Endothelial cell (in vitro differentiated cells): Measurements from ENCODE around the gene DCAKD. TPM values are rescaled to one million over a fixed set of nuclear protein-coding genes. Genes with fewer than 3 reads are reported as not detected.

ENCODE experiments used
- DNase-seq: peaks from one replicate; pipeline ENCODE4 v3.0.0; 2021; ENCODE audit warnings: low spot score
- H3K27ac Mint-ChIP-seq: one replicate; pipeline ENCODE4 v1.8.0; 2021; ENCODE audit warnings: mixed read lengths, inconsistent platforms; ENCODE audit not compliant: unreplicated experiment
- H3K27me3 Mint-ChIP-seq: one replicate; pipeline ENCODE4 v1.8.0; 2021; ENCODE audit warnings: mild to moderate bottlenecking, moderate library complexity, mixed read lengths, inconsistent platforms; ENCODE audit not compliant: unreplicated experiment
- H3K36me3 Mint-ChIP-seq: one replicate; pipeline ENCODE4 v1.8.0; 2021; ENCODE audit warnings: mild to moderate bottlenecking, low read depth, mixed read lengths, inconsistent platforms; ENCODE audit not compliant: unreplicated experiment
- H3K4me1 Mint-ChIP-seq: one replicate; pipeline ENCODE4 v1.8.0; 2021; ENCODE audit warnings: mild to moderate bottlenecking, mixed read lengths, inconsistent platforms; ENCODE audit not compliant: unreplicated experiment
- H3K4me3 Mint-ChIP-seq: one replicate; pipeline ENCODE4 v1.8.0; 2021; ENCODE audit warnings: mild to moderate bottlenecking, mixed read lengths, inconsistent platforms; ENCODE audit not compliant: unreplicated experiment
- H3K9me3 Mint-ChIP-seq: one replicate; pipeline ENCODE4 v1.8.0; 2021; ENCODE audit warnings: mixed read lengths, inconsistent platforms; ENCODE audit not compliant: unreplicated experiment
- CTCF ChIP-seq: fragments of 200-600 bp; sonication (generic); IDR thresholded peaks from one replicate; pipeline ENCODE4 v1.5.0; 2021; ENCODE audit warnings: antibody characterized with exemption; ENCODE audit not compliant: unreplicated experiment
- total RNA-seq: library from RNA; stranded (reverse); fragmentation: NEBNext Ultra II Directional; extraction: Animal tissue kit (Norgen Biotek cat#: 25700); gene quantifications from one replicate; pipeline ENCODE4 v1.2.1, GENCODE V29; 2021; ENCODE audit not compliant: unreplicated experiment

The DCAKD gene
- total RNA-seq, 1 donor from 2014 or later = 29.2 TPM

- no peaks in the 10 kb centered on the region for H3K9me3 Mint-ChIP-seq
- H3K4me1 Mint-ChIP-seq = no peaks in the 10 kb centered on the region
- no peak for TF ChIP-seq CTCF
- H3K36me3 Mint-ChIP-seq = peaks cover 30% of the 10 kb centered on the region
- H3K4me3 Mint-ChIP-seq = no peak overlapping the region
- no peaks in the 10 kb centered on the region for H3K27me3 Mint-ChIP-seq
- no peak overlapping the region for H3K27ac Mint-ChIP-seq
- DNase-seq = no peak
Measured at GRCh38 chr17:45088741-45089140, 37.3 kb upstream of the DCAKD start.

GRCh38 chr17:45087978-45088377, 36.5 kb upstream of the DCAKD start:
- Mint-ChIP-seq H3K27ac (no peak overlapping the region), H3K36me3 (peaks cover 25% of the 10 kb centered on the region)

GRCh38 chr17:45087504-45087975, 36.1 kb upstream of the DCAKD start:
- Mint-ChIP-seq H3K9me3 (no peaks in the 10 kb centered on the region), H3K36me3 (peaks cover 22% of the 10 kb centered on the region), H3K4me3 (no peak overlapping the region), H3K4me1 (no peaks in the 10 kb centered on the region), H3K27ac (no peak overlapping the region), H3K27me3 (no peaks in the 10 kb centered on the region)
- no peak for TF ChIP-seq CTCF
- DNase-seq = no peak

More at GRCh38 chr17:45087978-45088377, 36.5 kb upstream of the DCAKD start:
- H3K27me3 Mint-ChIP-seq = no peaks in the 10 kb centered on the region
- no peaks in the 10 kb centered on the region for H3K4me1 Mint-ChIP-seq
- no peak overlapping the region for H3K4me3 Mint-ChIP-seq
- no peak for DNase-seq
- no peak for TF ChIP-seq CTCF
- no peaks in the 10 kb centered on the region for H3K9me3 Mint-ChIP-seq

- no peaks in the 10 kb centered on the region for H3K9me3 Mint-ChIP-seq
- DNase-seq = no peak
- H3K27ac Mint-ChIP-seq = no peak overlapping the region
- TF ChIP-seq CTCF = no peak
- peaks cover 19% of the 10 kb centered on the region for H3K36me3 Mint-ChIP-seq
- H3K4me3 Mint-ChIP-seq = no peak overlapping the region
- H3K4me1 Mint-ChIP-seq = no peaks in the 10 kb centered on the region
- no peaks in the 10 kb centered on the region for H3K27me3 Mint-ChIP-seq
Measured at GRCh38 chr17:45086865-45087503, 35.6 kb upstream of the DCAKD start.

GRCh38 chr17:45086391-45086790, 35.0 kb upstream of the DCAKD start:
- no peak overlapping the region for H3K27ac Mint-ChIP-seq
- TF ChIP-seq CTCF = no peak
- H3K36me3 Mint-ChIP-seq = peaks cover 19% of the 10 kb centered on the region
- DNase-seq = no peak
- no peak overlapping the region for H3K4me3 Mint-ChIP-seq
- no peaks in the 10 kb centered on the region for H3K27me3 Mint-ChIP-seq
- H3K4me1 Mint-ChIP-seq = no peaks in the 10 kb centered on the region
- H3K9me3 Mint-ChIP-seq = no peaks in the 10 kb centered on the region
